Measurements from ENCODE around the gene STK35.

GRCh38 chr20:2151858-2152281 lies 50.2 kb downstream of the STK35 start:
- no peak for TF ChIP-seq CTCF (IDR thresholded peaks at IDR 0.05; ENCODE audit: control extremely low read depth in 1 of 3, insufficient read depth in 1 of 3, low read depth in 1 of 3, low read length in 3 of 3)
- no peak for TF ChIP-seq GABPA (IDR thresholded peaks at IDR 0.05; ENCODE audit: borderline replicate concordance, insufficient read depth, low read length)
- TF ChIP-seq ATF3 (IDR thresholded peaks at IDR 0.05; ENCODE audit: insufficient read depth, low read depth, low read length), result no peak
- no peak for TF ChIP-seq POLR2A (IDR thresholded peaks at IDR 0.05; ENCODE audit: control extremely low read depth in 1 of 2, low read depth in 2 of 2, low read length in 2 of 2)
- TF ChIP-seq POLR2AphosphoS5 (IDR thresholded peaks at IDR 0.05; ENCODE audit: low read depth, low read length), result no peak
- no peak for TF ChIP-seq PHF8 (conservative IDR thresholded peaks at IDR 0.05; ENCODE audit: low read depth, low read length)
- no peak for TF ChIP-seq TEAD4 (IDR thresholded peaks at IDR 0.05; ENCODE audit: low read depth, low read length)
- no peak for TF ChIP-seq RAD21 (IDR thresholded peaks at IDR 0.05 in 1 of 2, conservative IDR thresholded peaks at IDR 0.05 in 1 of 2; ENCODE audit: low read depth in 2 of 2, low read length in 2 of 2)
- TF ChIP-seq E2F6 (IDR thresholded peaks at IDR 0.05), result no peak
- no peak for TF ChIP-seq CHD1 (IDR thresholded peaks at IDR 0.05; ENCODE audit: low read depth, low read length)
- TF ChIP-seq RFX5 (IDR thresholded peaks at IDR 0.05; ENCODE audit: borderline replicate concordance, low read depth, low read length), result no peak
